HCT116 (cell line): ENCODE measurements around the gene ABCA3. TPM values are rescaled to one million over a fixed set of nuclear protein-coding genes. Genes with fewer than 3 reads are reported as not detected.

Experiments used
- ATAC-seq: fragments of 200-7000 bp; cut with Tn5 transposase; 2 replicates; pipeline ENCODE4 v1.9.1; 2020; ENCODE audit warnings: mild to moderate bottlenecking, moderate library complexity
- BruUV-seq: library from RNA; stranded (reverse); fragments of 400-500 nt; replicated peaks from 2 replicates; lab custom pipeline; 2021; lab: Mats Ljungman, UMichigan
- CTCF ChIA-PET: fragments of 300-600 bp; sonication (Branson Sonifier 250); formaldehyde crosslinking; loops from one replicate; lab custom pipeline; 2021; ENCODE audit warnings: antibody characterized with exemption; lab: Charles Lee
- POLR2A ChIA-PET: fragments of 300-600, 350-600 bp; sonication (Branson Sonifier 250); formaldehyde crosslinking; loops from one replicate; lab custom pipeline; 2021; ENCODE audit warnings: antibody characterized with exemption; lab: Charles Lee
- RAD21 ChIA-PET, 2 experiments: fragments of 300-600 bp; sonication (Branson Sonifier 250); formaldehyde crosslinking; loops; one replicate each; lab custom pipeline; 2023; ENCODE audit warnings: low total read pairs in 2 of 2; ENCODE audit not compliant: uncharacterized antibody in 2 of 2, unreplicated experiment in 2 of 2, low non-redundant PET in 1 of 2; lab: Charles Lee
- DNase-seq: peaks from one replicate; pipeline ENCODE4 v3.0.0-alpha.2; 2010; ENCODE audit warnings: low read depth, low spot score
- H2AFZ ChIP-seq: fragments of 200-600 bp; shearing (Covaris generic), sonication (generic); 2 replicates; pipeline ENCODE4 v1.6.1; 2017; ENCODE audit warnings: low read depth, mixed run types, mixed read lengths, antibody characterized with exemption, low read length; ENCODE audit not compliant: poor library complexity, severe bottlenecking
- H3K27ac ChIP-seq: 2 replicates; pipeline ENCODE4 v1.5.1; 2012; ENCODE audit warnings: low read depth, low read length
- H3K27me3 ChIP-seq: fragments of 200-600 bp; sonication (generic); 2 replicates; pipeline ENCODE4 v1.6.1; 2016; ENCODE audit warnings: mixed run types, low read length, mixed read lengths; ENCODE audit not compliant: insufficient read depth
- H3K36me3 ChIP-seq, 2 experiments: fragments of 200-500 bp in 1 of 2; fragments of 200-600 bp in 1 of 2; sonication (Bioruptor generic) in 1 of 2; sonication (generic) in 1 of 2; 2 replicates each; pipeline versions ENCODE4 v1.5.1 to v1.6.1; 2014 to 2016; ENCODE audit warnings: low read length in 2 of 2, inconsistent platforms in 1 of 2, mixed read lengths in 1 of 2, mixed run types in 1 of 2; ENCODE audit not compliant: insufficient read depth in 2 of 2, control insufficient read depth in 1 of 2
- H3K4me1 ChIP-seq, 2 experiments: fragments of 200-600 bp in 1 of 2; sonication (generic) in 1 of 2; 2 replicates each; pipeline versions ENCODE4 v1.5.1 to v1.6.1; 2012 to 2017; ENCODE audit warnings: low read length in 2 of 2, inconsistent platforms in 1 of 2, mild to moderate bottlenecking in 1 of 2, mixed read lengths in 1 of 2, mixed run types in 1 of 2, moderate library complexity in 1 of 2; ENCODE audit not compliant: insufficient read depth in 2 of 2, control insufficient read depth in 1 of 2
- H3K4me2 ChIP-seq: fragments of 200-600 bp; sonication (generic); 2 replicates; pipeline ENCODE4 v1.6.1; 2017; ENCODE audit warnings: mixed run types, low read length, mixed read lengths
- H3K4me3 ChIP-seq, 2 experiments: fragments of 200-600 bp in 1 of 2; sonication (generic) in 1 of 2; replicated peaks in 1 of 2; 2 replicates each; pipeline ENCODE4 v1.5.1; 2011 to 2016; ENCODE audit warnings: low read length in 2 of 2, control low read depth in 1 of 2, low read depth in 1 of 2, mild to moderate bottlenecking in 1 of 2, mixed read lengths in 1 of 2, mixed run types in 1 of 2
- H3K79me2 ChIP-seq: fragments of 200-600 bp; sonication (generic); 2 replicates; pipeline ENCODE4 v1.6.1; 2017; ENCODE audit warnings: mild to moderate bottlenecking, mixed run types, low read length, moderate library complexity, mixed read lengths; ENCODE audit not compliant: insufficient read depth
- H3K9ac ChIP-seq: fragments of 200-600 bp; sonication (generic); 2 replicates; pipeline ENCODE4 v1.6.1; 2016; ENCODE audit warnings: low read length, mixed read lengths
- H3K9me2 ChIP-seq: fragments of 200-600 bp; sonication (generic), shearing (Covaris generic); 2 replicates; pipeline ENCODE4 v1.6.1; 2017; ENCODE audit warnings: mixed run types, mild to moderate bottlenecking, moderate library complexity; ENCODE audit not compliant: insufficient read depth
- H3K9me3 ChIP-seq, 2 experiments: fragments of 200-500 bp in 1 of 2; fragments of 200-600 bp in 1 of 2; sonication (Bioruptor generic) in 1 of 2; sonication (generic) in 1 of 2; 2 replicates each; pipeline ENCODE4 v1.6.1; 2014 to 2017; ENCODE audit warnings: low read length in 2 of 2, mixed read lengths in 2 of 2, inconsistent platforms in 1 of 2, low read depth in 1 of 2, mild to moderate bottlenecking in 1 of 2, mixed run types in 1 of 2, moderate library complexity in 1 of 2; ENCODE audit not compliant: control insufficient read depth in 1 of 2, insufficient read depth in 1 of 2
- H4K20me1 ChIP-seq: fragments of 200-600 bp; sonication (generic), shearing (Covaris generic); 2 replicates; pipeline ENCODE4 v1.6.1; 2017; ENCODE audit warnings: mixed run types, mild to moderate bottlenecking, moderate library complexity; ENCODE audit not compliant: insufficient read depth
- EGR1 ChIP-seq: IDR thresholded peaks from 2 replicates; pipeline ENCODE4 v1.6.1; 2012; ENCODE audit warnings: low read depth
- JUND ChIP-seq: IDR thresholded peaks from 2 replicates; pipeline ENCODE4 v1.6.1; 2012
- POLR2A ChIP-seq: IDR thresholded peaks from 2 replicates; pipeline ENCODE4 v1.7.0; 2011; ENCODE audit warnings: borderline replicate concordance; ENCODE audit not compliant: insufficient read depth, insufficient read length; ENCODE audit errors: extremely low read depth
- RAD21 ChIP-seq: IDR thresholded peaks from 2 replicates; pipeline ENCODE4 v1.6.1; 2012; ENCODE audit warnings: low read depth, mild to moderate bottlenecking
- SIN3A ChIP-seq: IDR thresholded peaks from 2 replicates; pipeline ENCODE4 v1.6.1; 2012; ENCODE audit warnings: low read depth
- TCF7L2 ChIP-seq: IDR thresholded peaks from 2 replicates; pipeline ENCODE4 v1.7.0; 2011; ENCODE audit warnings: borderline replicate concordance, inconsistent platforms; ENCODE audit not compliant: insufficient read depth, insufficient read length; ENCODE audit errors: extremely low read depth
- YY1 ChIP-seq: IDR thresholded peaks from 2 replicates; pipeline ENCODE4 v1.6.1; 2011; ENCODE audit warnings: low read length, low read depth, moderate library complexity, mild to moderate bottlenecking; ENCODE audit not compliant: insufficient replicate concordance; ENCODE audit errors: extremely low read depth
- ZNF274 ChIP-seq: fragments of 200-500 bp; sonication (Bioruptor generic); IDR thresholded peaks from 2 replicates; pipeline ENCODE4 v1.6.1; 2014; ENCODE audit warnings: mild to moderate bottlenecking, low read depth, low read length, inconsistent platforms
- intact Hi-C: fragments of 100-400 bp; cut with micrococcal nuclease; formaldehyde crosslinking; loops from 2 replicates; pipeline ENCODE4 v1.10.0; 2022
- total RNA-seq: library from RNA; stranded (reverse); gene quantifications from one replicate; pipeline ENCODE4 v1.2.1, GENCODE V29; 2021; ENCODE audit not compliant: unreplicated experiment
- TF ChIP-seq, protein P1 (sequence below): IDR thresholded peaks from 2 replicates; pipeline ENCODE4 v1.6.1; 2012
- TF ChIP-seq, protein P2 (sequence below), 3 experiments: fragments of 200-600 bp in 1 of 3; sonication (generic) in 1 of 3; IDR thresholded peaks in 2 of 3; conservative IDR thresholded peaks in 1 of 3; 2 replicates each; pipeline ENCODE4 v1.5.1; 2012 to 2017; ENCODE audit warnings: low read depth in 2 of 3, low read length in 2 of 3, antibody characterized with exemption in 1 of 3, borderline replicate concordance in 1 of 3, control low read depth in 1 of 3, mild to moderate bottlenecking in 1 of 3, mixed read lengths in 1 of 3, mixed run types in 1 of 3, moderate library complexity in 1 of 3; ENCODE audit not compliant: insufficient read depth in 1 of 3

The ABCA3 gene
- total RNA-seq, 1 experiment from 2014 or later: 5.4 TPM

DNA sequence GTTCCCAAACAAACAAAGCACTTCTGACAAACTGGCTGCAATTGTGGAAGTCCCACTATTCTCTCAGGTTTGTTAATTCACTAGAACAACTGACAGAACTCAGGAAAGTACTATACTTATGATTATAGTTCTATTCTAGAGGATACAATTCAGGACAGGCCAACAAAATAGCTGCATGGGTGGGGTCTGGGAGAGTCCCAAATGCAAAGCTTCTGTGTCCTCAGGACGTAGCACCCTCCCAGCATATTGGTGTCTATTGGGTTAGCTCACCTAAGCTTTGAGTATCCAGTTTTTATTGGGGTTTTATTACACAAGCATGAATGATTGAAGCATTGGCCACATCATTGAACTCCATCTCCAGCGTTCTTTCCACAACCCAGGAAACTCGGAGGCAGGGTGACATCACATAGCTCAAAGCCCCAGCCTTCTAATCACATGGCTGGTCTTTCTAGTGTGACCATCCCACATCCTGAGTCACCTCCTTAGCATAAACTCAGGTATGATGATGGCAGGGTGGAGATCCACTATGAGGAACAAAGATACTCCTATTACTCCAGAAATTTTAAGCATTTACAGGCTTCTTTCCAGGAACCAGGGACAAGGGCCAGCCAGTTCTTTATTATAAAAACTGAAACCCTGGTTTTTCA lies 44.8 kb upstream of the ABCA3 start:
- RAD21 ChIA-PET: no interaction called here
- no peak overlapping the region for H3K27ac ChIP-seq
- DNase-seq (no peak), ATAC-seq (no peak)
- H3K27me3 ChIP-seq: no peaks in the 10 kb centered on the region
- no peaks in the 10 kb centered on the region for H4K20me1 ChIP-seq
- no peak overlapping the region for H3K9ac ChIP-seq
- no peak for TF ChIP-seq POLR2A
- TF ChIP-seq EGR1: no peak
- TF ChIP-seq, protein P1, sequence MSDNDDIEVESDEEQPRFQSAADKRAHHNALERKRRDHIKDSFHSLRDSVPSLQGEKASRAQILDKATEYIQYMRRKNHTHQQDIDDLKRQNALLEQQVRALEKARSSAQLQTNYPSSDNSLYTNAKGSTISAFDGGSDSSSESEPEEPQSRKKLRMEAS: no peak
- no peak for TF ChIP-seq RAD21
- no peak for TF ChIP-seq JUND
- TF ChIP-seq ZNF274: no peak
- no peak for TF ChIP-seq TCF7L2
- TF ChIP-seq SIN3A: no peak
- no peak for TF ChIP-seq YY1
- TF ChIP-seq, protein P2, sequence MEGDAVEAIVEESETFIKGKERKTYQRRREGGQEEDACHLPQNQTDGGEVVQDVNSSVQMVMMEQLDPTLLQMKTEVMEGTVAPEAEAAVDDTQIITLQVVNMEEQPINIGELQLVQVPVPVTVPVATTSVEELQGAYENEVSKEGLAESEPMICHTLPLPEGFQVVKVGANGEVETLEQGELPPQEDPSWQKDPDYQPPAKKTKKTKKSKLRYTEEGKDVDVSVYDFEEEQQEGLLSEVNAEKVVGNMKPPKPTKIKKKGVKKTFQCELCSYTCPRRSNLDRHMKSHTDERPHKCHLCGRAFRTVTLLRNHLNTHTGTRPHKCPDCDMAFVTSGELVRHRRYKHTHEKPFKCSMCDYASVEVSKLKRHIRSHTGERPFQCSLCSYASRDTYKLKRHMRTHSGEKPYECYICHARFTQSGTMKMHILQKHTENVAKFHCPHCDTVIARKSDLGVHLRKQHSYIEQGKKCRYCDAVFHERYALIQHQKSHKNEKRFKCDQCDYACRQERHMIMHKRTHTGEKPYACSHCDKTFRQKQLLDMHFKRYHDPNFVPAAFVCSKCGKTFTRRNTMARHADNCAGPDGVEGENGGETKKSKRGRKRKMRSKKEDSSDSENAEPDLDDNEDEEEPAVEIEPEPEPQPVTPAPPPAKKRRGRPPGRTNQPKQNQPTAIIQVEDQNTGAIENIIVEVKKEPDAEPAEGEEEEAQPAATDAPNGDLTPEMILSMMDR (IDR thresholded peaks at IDR 0.05 in 2 of 3, conservative IDR thresholded peaks at IDR 0.05 in 1 of 3; ENCODE audit: borderline replicate concordance in 1 of 3, insufficient read depth in 1 of 3, low read depth in 2 of 3, low read length in 2 of 3): no peak
- no peak overlapping the region for H2AFZ ChIP-seq
- BruUV-seq: no TSS peak
- no peaks in the 10 kb centered on the region for H3K36me3 ChIP-seq
- no peak overlapping the region for H3K4me2 ChIP-seq
- intact Hi-C loops: loop anchor here (5.0 kb wide), 1 partner anchor 33 kb away; no protein-coding TSS in a partner anchor
- peaks cover 0 to 3% of the 10 kb centered on the region in 2 experiments; a peak in 1 of 4 replicates for H3K9me3 ChIP-seq
- no peaks in the 10 kb centered on the region for H3K79me2 ChIP-seq
- CTCF ChIA-PET: no interaction called here
- POLR2A ChIA-PET: no interaction called here
- no peaks in the 10 kb centered on the region for H3K9me2 ChIP-seq
- no peaks in the 10 kb centered on the region for H3K4me1 ChIP-seq
- no peak overlapping the region for H3K4me3 ChIP-seq
